Epithelial cell of prostate (primary cell): ENCODE results near the gene GMPPB.
A peak's percentile ranks its signal among the peaks of the same experiment; 100 is the strongest.

Source experiments
- DNase-seq: peaks from one replicate; pipeline ENCODE4 v3.0.0-alpha.2; 2011; ENCODE audit warnings: low read depth, low spot score
- H3K27ac ChIP-seq: fragments of 450-650 bp; 2 replicates; pipeline ENCODE4 v1.5.1; 2017; ENCODE audit warnings: mild to moderate bottlenecking

Gene GMPPB

DNA sequence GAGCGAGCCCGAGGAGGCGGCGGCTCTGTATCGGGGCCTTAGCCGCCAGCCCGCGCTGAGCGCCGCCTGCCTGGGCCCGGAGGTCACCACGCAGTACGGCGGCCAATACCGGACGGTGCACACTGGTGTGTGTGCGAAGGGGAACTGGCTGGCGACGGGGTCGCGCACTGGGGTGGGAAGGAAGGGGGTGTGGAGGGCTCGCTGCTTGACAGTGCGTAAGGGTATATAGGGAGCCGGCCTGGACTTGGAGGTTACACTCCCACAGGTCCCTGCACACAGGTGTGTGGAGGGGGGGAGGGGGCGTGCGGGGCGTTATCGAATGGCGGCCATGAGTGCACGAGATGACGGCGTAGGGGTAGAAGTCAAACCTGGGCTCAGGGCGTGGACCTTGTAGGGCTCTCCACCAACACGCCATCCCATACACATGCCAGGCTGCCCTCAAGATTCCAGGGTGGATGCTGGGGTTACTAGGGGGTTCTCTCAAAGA lies 49.2 kb downstream of the GMPPB start:
- no peak for DNase-seq
- peak overlapping the region; percentile 82 for H3K27ac ChIP-seq

DNA sequence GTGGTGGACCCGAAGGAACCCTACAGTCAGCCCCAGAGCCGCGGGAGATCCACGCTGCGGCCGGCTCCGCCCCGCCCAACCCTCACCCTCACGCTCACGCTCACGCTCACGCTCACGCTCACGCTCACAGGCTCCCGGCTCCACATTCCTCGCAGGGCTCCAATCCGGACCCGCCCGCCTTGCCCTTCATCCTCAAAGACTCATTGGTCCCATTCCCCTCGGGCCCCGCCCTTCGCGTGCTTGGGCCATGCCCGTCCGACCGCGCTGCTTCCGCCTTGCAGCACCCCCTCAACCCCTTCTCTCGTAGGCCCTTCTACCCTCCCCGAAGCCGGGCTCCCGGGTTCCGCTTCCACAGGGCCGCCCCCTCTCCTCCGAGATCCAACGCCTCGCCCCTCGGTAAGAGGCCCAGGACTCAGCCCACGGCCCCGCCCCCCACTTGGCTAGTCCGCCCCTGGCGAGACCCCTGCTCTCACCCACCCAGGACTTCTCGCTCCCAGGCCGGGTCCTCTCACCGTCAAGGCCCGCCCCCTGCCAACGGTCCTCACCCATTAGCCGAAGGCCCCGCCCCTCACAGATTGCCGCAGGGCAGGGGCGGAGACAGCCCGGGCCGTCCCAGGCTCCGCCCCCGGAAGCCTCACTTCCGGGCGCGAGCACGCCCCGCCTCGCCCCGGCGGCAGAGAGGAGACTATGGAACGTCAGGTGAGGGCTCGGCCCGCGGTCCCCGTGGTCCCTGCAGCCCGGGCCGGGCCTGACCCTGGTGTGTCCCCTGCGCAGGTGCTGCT lies 49.8 kb downstream of the GMPPB start, which contains the start of gene APEH:
APEH (plus strand) TSS at position 637 of the 782 bp plus-strand sequence; CDS start at position 688, 51 bp downstream.
- H3K27ac ChIP-seq: peak within 1 kb of the TSS; percentile 82
- peak; percentile 83 for DNase-seq

DNA sequence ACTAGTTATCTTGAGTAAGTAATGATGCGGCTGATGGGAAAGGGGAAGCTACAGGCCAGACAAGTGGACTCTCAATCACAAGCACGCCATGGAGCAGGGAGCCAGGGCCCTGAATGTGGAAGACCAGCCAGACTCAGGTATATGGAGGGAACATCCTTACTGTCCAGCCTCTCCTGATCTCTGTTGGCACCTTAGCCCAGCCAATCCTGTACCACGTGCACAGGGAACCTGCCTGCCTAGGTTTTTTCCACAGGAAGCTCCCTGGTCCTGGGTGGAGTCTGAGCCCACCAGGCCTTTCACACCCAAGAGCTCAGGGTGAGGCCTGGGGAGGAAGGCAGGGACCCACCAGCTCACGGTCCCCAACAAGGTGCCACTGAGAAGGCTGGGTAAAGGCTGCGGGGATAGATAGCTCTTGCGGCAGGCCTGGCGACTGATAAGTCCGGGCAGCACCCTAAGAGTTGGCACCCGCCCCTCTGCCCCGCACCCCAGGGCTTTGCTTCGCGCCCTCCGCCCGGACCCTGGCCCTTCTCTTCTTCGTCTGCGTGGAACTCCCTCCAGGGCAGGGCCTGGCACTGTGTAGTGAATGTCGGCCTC lies 50.5 kb downstream of the GMPPB start:
- H3K27ac ChIP-seq: peak overlapping the region; percentile 82
- no peak for DNase-seq

DNA sequence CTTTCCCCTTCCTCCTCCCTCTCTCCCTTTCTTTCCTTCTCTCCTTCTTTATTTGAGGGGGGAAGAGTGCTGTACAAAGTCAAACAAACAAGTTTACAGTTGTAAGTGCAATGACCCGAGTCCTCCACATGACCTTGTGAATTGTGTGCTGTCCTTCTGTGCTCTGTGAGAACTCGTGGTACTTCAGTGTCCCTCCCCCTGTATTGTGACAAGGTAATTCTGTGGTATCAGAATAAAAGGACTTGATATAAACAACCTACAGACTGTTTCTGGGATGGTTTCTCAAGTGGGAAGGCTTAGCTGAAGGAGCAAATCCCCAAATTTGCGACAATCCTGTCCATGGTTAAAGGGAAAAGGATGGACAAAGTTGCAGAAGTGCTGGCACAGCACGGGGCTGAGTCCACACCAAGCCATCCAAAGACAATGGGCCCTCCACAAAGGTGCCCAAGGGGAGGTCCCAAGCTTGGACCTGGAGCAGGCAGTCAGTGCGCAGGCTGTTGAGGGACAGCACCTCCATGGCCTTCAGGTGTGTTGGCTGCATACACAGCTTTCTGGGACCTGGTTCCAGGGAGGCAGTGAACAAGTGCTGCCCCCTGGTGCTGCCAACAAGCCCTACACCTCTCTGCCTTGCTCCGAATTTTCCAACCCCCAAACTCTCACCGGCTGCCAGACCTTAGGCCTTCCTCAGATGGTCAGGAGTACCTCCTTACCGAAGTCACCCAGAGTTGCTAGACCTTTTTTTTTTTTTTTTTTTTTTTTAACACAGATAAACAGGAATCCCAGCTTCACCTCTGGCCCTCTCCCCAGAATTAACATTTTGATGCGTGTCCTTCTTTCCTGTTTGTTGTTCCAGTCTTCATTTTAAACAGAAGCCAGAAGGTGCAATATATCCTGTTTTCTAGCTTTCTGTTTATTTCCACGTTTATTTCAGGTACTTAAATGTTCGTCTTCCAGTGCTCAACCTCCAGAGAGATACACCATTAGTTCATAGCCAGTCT lies 52.2 kb downstream of the GMPPB start:
- DNase-seq: peak; percentile 12

DNA sequence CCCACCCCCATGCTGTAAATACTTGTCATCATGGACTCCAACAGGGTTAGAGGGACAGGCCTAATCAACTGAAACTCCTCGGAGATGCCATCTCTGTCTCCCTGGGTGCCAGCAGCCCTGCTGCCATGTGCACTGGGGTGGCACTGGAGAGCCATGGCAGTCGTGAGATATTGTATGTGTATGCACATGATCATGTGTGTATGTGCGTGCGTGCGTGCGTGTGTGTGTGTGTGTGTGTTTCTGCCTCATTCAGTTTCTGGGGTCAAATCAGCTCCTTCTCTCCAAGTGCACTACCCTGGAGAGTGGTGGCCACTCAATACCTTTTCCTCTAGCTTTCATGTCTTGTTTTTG lies 52.8 kb downstream of the GMPPB start:
- no peak overlapping the region for H3K27ac ChIP-seq
- no peak for DNase-seq

More for the DNA sequence above, 52.2 kb downstream of the GMPPB start:
- no peak overlapping the region for H3K27ac ChIP-seq
